ENCODE data around the gene STK33. TPM values are rescaled to one million over a fixed set of nuclear protein-coding genes. Genes with fewer than 3 reads are reported as not detected.

STK33 gene
- total and polyA plus RNA-seq, 2 of the 13 experiments (the other 11 are each of a cell fraction or from before 2014, with no cell fraction given) = 2.7 to 12.6 TPM

- peak; percentile 38; the same call in 1 of the 3 replicates for ATAC-seq
- CTCF ChIA-PET (ENCODE audit: low intra/inter-chr PET ratio, low total read pairs) = no interaction called here
- no peak for FAIRE-seq
- TF ChIP-seq SOX5 (CRISPR knock-in tag; IDR thresholded peaks at IDR 0.05; ENCODE audit: borderline replicate concordance) = 0 out of 2 replicates have a peak, but pooled peaks have one; percentile 15
- no peak for TF ChIP-seq IRF9 (CRISPR knock-in tag; IDR thresholded peaks at IDR 0.05; ENCODE audit: borderline replicate concordance)
- TF ChIP-seq CEBPG (CRISPR knock-in tag; IDR thresholded peaks at IDR 0.05) = 0 out of 2 replicates have a peak, but pooled peaks have one; percentile 21
- no peak for TF ChIP-seq MIXL1 (CRISPR knock-in tag; IDR thresholded peaks at IDR 0.05)
- TF ChIP-seq CEBPB (IDR thresholded peaks at IDR 0.05; ENCODE audit: borderline replicate concordance, low read depth, low read length) = peak; percentile 63; the same call in 1 of the 2 replicates
- TF ChIP-seq ZNF562 (CRISPR knock-in tag; IDR thresholded peaks at IDR 0.05; ENCODE audit: borderline replicate concordance) = no peak
- TF ChIP-seq SOX6 (IDR thresholded peaks at IDR 0.05) = no peak
- peak; percentile 41; the same call in 1 of the 2 replicates for TF ChIP-seq SOX6 (CRISPR knock-in tag; IDR thresholded peaks at IDR 0.05)
- peak; percentile 89 for TF ChIP-seq ZNF574 (CRISPR knock-in tag; IDR thresholded peaks at IDR 0.05)
- TF ChIP-seq SOX13 (IDR thresholded peaks at IDR 0.05) = no peak
- TF ChIP-seq SOX13 (CRISPR knock-in tag; conservative IDR thresholded peaks at IDR 0.05 in 1 of 2, IDR thresholded peaks at IDR 0.05 in 1 of 2) = peak in 1 of 2 experiments; percentile 66; a peak in 2 of 4 replicates
- peak; percentile 15 for DNase-seq (ENCODE audit: low spot score)
- Histone ChIP-seq H3K4me2 (ENCODE audit: low read depth, low read length) (no peak overlapping the region), H3K4me3 (replicated peaks in 1 of 3; ENCODE audit: insufficient read depth in 1 of 3, low read depth in 2 of 3, low read length in 3 of 3) (no peak overlapping the region), H3K9me3 (ENCODE audit: low read length) (no peaks in the 10 kb centered on the region), H3K9ac (ENCODE audit: insufficient read depth, low read depth, low read length) (no peak overlapping the region), H3K27ac (ENCODE audit: extremely low read length, insufficient read depth, low read length) (no peak overlapping the region), H2AFZ (ENCODE audit: low read length) (no peak overlapping the region), H3K36me3 (replicated peaks in 1 of 2; ENCODE audit: control insufficient read depth in 1 of 2, insufficient read depth in 2 of 2, low read length in 2 of 2) (no peaks in the 10 kb centered on the region), H3K79me2 (ENCODE audit: insufficient read depth, low read length) (no peaks in the 10 kb centered on the region), H3K4me1 (ENCODE audit: insufficient read depth, low read length) (no peaks in the 10 kb centered on the region), H4K20me1 (ENCODE audit: insufficient read depth, low read length) (no peaks in the 10 kb centered on the region), H3K27me3 (ENCODE audit: control insufficient read depth in 1 of 2, insufficient read depth in 2 of 2, low read length in 2 of 2) (no peaks in the 10 kb centered on the region; a peak in 1 of 5 replicates)
- in situ Hi-C loops (cut with HindIII; ENCODE audit: extremely low pct_ligation_motif_present, low pct_unique_long_range_greater_than_20kb) (no loop called here), intact Hi-C loops (cut with micrococcal nuclease; ENCODE audit: unreplicated experiment) (no loop called here)
- no TSS peak for BruUV-seq (replicated peaks)
- WGBS (ENCODE audit: low lambda C conversion rate) = 20% methylated on average over 4 of the region's 4 CpGs
- POLR2A ChIA-PET = no interaction called here
Observed at GRCh38 chr11:8545698-8546366, 48.2 kb downstream of the STK33 start.
